HepG2 (cell line): ENCODE measurements around the gene CNNM2. TPM values are rescaled to one million over a fixed set of nuclear protein-coding genes. Genes with fewer than 3 reads are reported as not detected.
A peak's percentile ranks its signal among the peaks of the same experiment; 100 is the strongest.

Experiments used
- BRCA1 ChIP-seq: sonication (generic); formaldehyde crosslinking; IDR thresholded peaks from 2 replicates; pipeline ENCODE4 v1.4.0; 2020; ENCODE audit warnings: missing genetic modification reagents
- CAMTA2 ChIP-seq: sonication (generic); formaldehyde crosslinking; IDR thresholded peaks from 2 replicates; pipeline ENCODE4 v1.4.0; 2020; ENCODE audit warnings: mild to moderate bottlenecking, missing genetic modification reagents, borderline replicate concordance
- CENPT ChIP-seq: sonication (generic); formaldehyde crosslinking; IDR thresholded peaks from 2 replicates; pipeline ENCODE4 v1.8.0; 2022; ENCODE audit warnings: low read depth, mild to moderate bottlenecking, moderate library complexity, missing genetic modification reagents
- FUBP1 ChIP-seq: sonication (generic); formaldehyde crosslinking; IDR thresholded peaks from 2 replicates; pipeline ENCODE4 v1.5.1; 2020; ENCODE audit warnings: missing genetic modification reagents, mild to moderate bottlenecking, borderline replicate concordance
- GFI1 ChIP-seq: sonication (generic); formaldehyde crosslinking; IDR thresholded peaks from 2 replicates; pipeline ENCODE4 v1.5.0; 2020; ENCODE audit warnings: missing genetic modification reagents, mild to moderate bottlenecking, borderline replicate concordance
- HINFP ChIP-seq: sonication (generic); formaldehyde crosslinking; IDR thresholded peaks from 2 replicates; pipeline ENCODE4 v1.4.0; 2020; ENCODE audit warnings: low read depth, mild to moderate bottlenecking, missing genetic modification reagents
- MAFF ChIP-seq: IDR thresholded peaks from 2 replicates; pipeline ENCODE4 v1.6.1; 2011; ENCODE audit warnings: low read depth, low read length, improper control_type of control experiment
- MIER3 ChIP-seq: IDR thresholded peaks from 2 replicates; pipeline ENCODE4 v1.6.1; 2016; ENCODE audit warnings: missing compliant biosample characterization, borderline replicate concordance
- NR2F1 ChIP-seq, 2 experiments: fragments of 450-650 bp in 1 of 2; formaldehyde crosslinking in 1 of 2; IDR thresholded peaks; 2 replicates each; pipeline versions ENCODE4 v1.5.0 to v1.6.1; 2016 to 2020; ENCODE audit warnings: mild to moderate bottlenecking in 1 of 2, missing compliant biosample characterization in 1 of 2, missing genetic modification reagents in 1 of 2, moderate library complexity in 1 of 2
- SAFB2 ChIP-seq: sonication (generic); formaldehyde crosslinking; IDR thresholded peaks from 2 replicates; pipeline ENCODE4 v1.5.1; 2020; ENCODE audit warnings: missing genetic modification reagents, low read depth, mild to moderate bottlenecking, borderline replicate concordance
- SNAI1 ChIP-seq: sonication (generic); formaldehyde crosslinking; IDR thresholded peaks from 2 replicates; pipeline ENCODE4 v1.5.0; 2020; ENCODE audit warnings: mild to moderate bottlenecking, missing genetic modification reagents, borderline replicate concordance
- STAT5B ChIP-seq: sonication (generic); formaldehyde crosslinking; IDR thresholded peaks from 2 replicates; pipeline ENCODE4 v1.4.0; 2020; ENCODE audit warnings: missing genetic modification reagents
- TBP ChIP-seq: sonication (generic); formaldehyde crosslinking; IDR thresholded peaks from 2 replicates; pipeline ENCODE4 v1.5.0; 2020; ENCODE audit warnings: missing genetic modification reagents
- ZNF350 ChIP-seq: sonication (generic); formaldehyde crosslinking; IDR thresholded peaks from 2 replicates; pipeline ENCODE4 v1.4.0; 2020; ENCODE audit warnings: mild to moderate bottlenecking, low read depth, missing genetic modification reagents, borderline replicate concordance
- ZNF382 ChIP-seq: sonication (generic); formaldehyde crosslinking; IDR thresholded peaks from 2 replicates; pipeline ENCODE4 v1.5.0; 2020; ENCODE audit warnings: missing genetic modification reagents, mild to moderate bottlenecking, borderline replicate concordance
- ZNF672 ChIP-seq: sonication (generic); formaldehyde crosslinking; IDR thresholded peaks from 2 replicates; pipeline ENCODE4 v1.8.1; 2022; ENCODE audit warnings: missing genetic modification reagents
- ZNF766 ChIP-seq: sonication (generic); formaldehyde crosslinking; IDR thresholded peaks from 2 replicates; pipeline ENCODE4 v1.5.0; 2020; ENCODE audit warnings: missing genetic modification reagents, borderline replicate concordance
- ZNF841 ChIP-seq: sonication (generic); formaldehyde crosslinking; IDR thresholded peaks from 2 replicates; pipeline ENCODE4 v1.8.1; 2023; ENCODE audit warnings: missing genetic modification reagents, borderline replicate concordance
- polyA plus RNA-seq, 8 experiments: library from polyadenylated mRNA; depleted of rRNA in 3 of 8; stranded (reverse) in 7 of 8; unstranded in 1 of 8; fragments of >200 nt; fragmentation: Illumina TruSeq in 4 of 8; extraction: Trizol in 4 of 8; gene quantifications; 2 replicates each; pipeline versions ENCODE4 v1.2.1 to v1.2.3, GENCODE V29; 2011 to 2016; ENCODE audit warnings: low read depth in 4 of 8, missing spikeins in 1 of 8, mixed read lengths in 1 of 8; ENCODE audit not compliant: insufficient read depth in 1 of 8
- total RNA-seq, 5 experiments: library from RNA; depleted of rRNA; stranded (reverse); fragments of >200 nt; fragmentation: Illumina TruSeq; extraction: Trizol; gene quantifications; 2 replicates each; pipeline ENCODE4 v1.2.3, GENCODE V29; 2016; ENCODE audit warnings: low read depth in 1 of 5
- TF ChIP-seq, protein P1 (sequence below): sonication (generic); formaldehyde crosslinking; IDR thresholded peaks from 2 replicates; pipeline ENCODE4 v1.8.1; 2023; ENCODE audit warnings: mild to moderate bottlenecking, missing genetic modification reagents
- TF ChIP-seq, protein P2 (sequence below): IDR thresholded peaks from 2 replicates; pipeline ENCODE4 v1.6.1; 2018; ENCODE audit warnings: missing genetic modification reagents, mild to moderate bottlenecking, missing compliant biosample characterization
- TF ChIP-seq, protein P3 (sequence below): sonication (generic); formaldehyde crosslinking; IDR thresholded peaks from 2 replicates; pipeline ENCODE4 v1.5.1; 2020; ENCODE audit warnings: mild to moderate bottlenecking, missing genetic modification reagents

The CNNM2 gene
- total and polyA plus RNA-seq, 2 of the 13 experiments (the other 11 are each of a cell fraction or from before 2014, with no cell fraction given): 7.1 to 9.0 TPM

- TF ChIP-seq HINFP (CRISPR knock-in tag): peak; percentile 86
- TF ChIP-seq, protein P1, sequence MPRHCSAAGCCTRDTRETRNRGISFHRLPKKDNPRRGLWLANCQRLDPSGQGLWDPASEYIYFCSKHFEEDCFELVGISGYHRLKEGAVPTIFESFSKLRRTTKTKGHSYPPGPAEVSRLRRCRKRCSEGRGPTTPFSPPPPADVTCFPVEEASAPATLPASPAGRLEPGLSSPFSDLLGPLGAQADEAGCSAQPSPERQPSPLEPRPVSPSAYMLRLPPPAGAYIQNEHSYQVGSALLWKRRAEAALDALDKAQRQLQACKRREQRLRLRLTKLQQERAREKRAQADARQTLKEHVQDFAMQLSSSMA (CRISPR knock-in tag): peak; percentile 76; the same call in 1 of the 2 replicates
- TF ChIP-seq ZNF350: peak; percentile 64; the same call in 1 of the 2 replicates
- 0 out of 2 replicates have a peak, but pooled peaks have one; percentile 6 for TF ChIP-seq ZNF766
- no peak for TF ChIP-seq TBP (CRISPR knock-in tag)
- peak; percentile 77; the same call in 1 of the 2 replicates for TF ChIP-seq SNAI1 (CRISPR knock-in tag)
- TF ChIP-seq CENPT (CRISPR knock-in tag): no peak
- TF ChIP-seq, protein P2, sequence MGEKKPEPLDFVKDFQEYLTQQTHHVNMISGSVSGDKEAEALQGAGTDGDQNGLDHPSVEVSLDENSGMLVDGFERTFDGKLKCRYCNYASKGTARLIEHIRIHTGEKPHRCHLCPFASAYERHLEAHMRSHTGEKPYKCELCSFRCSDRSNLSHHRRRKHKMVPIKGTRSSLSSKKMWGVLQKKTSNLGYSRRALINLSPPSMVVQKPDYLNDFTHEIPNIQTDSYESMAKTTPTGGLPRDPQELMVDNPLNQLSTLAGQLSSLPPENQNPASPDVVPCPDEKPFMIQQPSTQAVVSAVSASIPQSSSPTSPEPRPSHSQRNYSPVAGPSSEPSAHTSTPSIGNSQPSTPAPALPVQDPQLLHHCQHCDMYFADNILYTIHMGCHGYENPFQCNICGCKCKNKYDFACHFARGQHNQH (CRISPR knock-in tag): peak; percentile 62; the same call in 1 of the 2 replicates
- peak; percentile 37; the same call in 1 of the 2 replicates for TF ChIP-seq SAFB2 (CRISPR knock-in tag)
- no peak for TF ChIP-seq FUBP1
- no peak for TF ChIP-seq MIER3 (CRISPR knock-in tag)
- no peak for TF ChIP-seq MAFF
- TF ChIP-seq ZNF382 (CRISPR knock-in tag): no peak
- no peak for TF ChIP-seq BRCA1 (CRISPR knock-in tag)
- TF ChIP-seq, protein P3, sequence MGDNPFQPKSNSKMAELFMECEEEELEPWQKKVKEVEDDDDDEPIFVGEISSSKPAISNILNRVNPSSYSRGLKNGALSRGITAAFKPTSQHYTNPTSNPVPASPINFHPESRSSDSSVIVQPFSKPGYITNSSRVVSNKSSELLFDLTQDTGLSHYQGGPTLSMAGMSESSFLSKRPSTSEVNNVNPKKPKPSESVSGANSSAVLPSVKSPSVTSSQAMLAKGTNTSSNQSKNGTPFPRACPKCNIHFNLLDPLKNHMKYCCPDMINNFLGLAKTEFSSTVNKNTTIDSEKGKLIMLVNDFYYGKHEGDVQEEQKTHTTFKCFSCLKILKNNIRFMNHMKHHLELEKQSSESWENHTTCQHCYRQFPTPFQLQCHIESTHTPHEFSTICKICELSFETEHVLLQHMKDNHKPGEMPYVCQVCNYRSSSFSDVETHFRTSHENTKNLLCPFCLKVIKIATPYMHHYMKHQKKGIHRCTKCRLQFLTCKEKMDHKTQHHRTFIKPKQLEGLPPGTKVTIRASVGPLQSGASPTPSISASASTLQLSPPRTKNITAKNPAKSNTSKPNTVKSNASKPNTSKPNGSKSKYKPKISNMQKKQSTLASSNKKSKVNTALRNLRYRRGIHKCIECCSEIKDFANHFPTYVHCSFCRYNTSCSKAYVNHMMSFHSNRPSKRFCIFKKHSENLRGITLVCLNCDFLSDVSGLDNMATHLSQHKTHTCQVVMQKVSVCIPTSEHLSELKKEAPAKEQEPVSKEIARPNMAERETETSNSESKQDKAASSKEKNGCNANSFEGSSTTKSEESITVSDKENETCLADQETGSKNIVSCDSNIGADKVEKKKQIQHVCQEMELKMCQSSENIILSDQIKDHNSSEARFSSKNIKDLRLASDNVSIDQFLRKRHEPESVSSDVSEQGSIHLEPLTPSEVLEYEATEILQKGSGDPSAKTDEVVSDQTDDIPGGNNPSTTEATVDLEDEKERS: peak; percentile 86
- peak; percentile 93; the same call in 1 of the 2 replicates for TF ChIP-seq CAMTA2 (CRISPR knock-in tag)
- TF ChIP-seq STAT5B (CRISPR knock-in tag): no peak
- no peak for TF ChIP-seq NR2F1 (CRISPR knock-in tag; IDR thresholded peaks at IDR 0.05)
- no peak for TF ChIP-seq ZNF672 (CRISPR knock-in tag)
- TF ChIP-seq ZNF841 (CRISPR knock-in tag): no peak
- TF ChIP-seq GFI1: peak; percentile 68
Measured at GRCh38 chr10:102917314-102917961, 656 bp upstream of the CNNM2 start (continued).
